Pancreas (tissue), 10 donors: ENCODE measurements around the gene KLHDC7A. TPM values are rescaled to one million over a fixed set of nuclear protein-coding genes. Genes with fewer than 3 reads are reported as not detected.
A peak's percentile ranks its signal among the peaks of the same experiment; 100 is the strongest.

ENCODE experiments used
- ATAC-seq, 4 donors: fragments of 200-7000 bp; cut with Tn5 transposase; one replicate each; pipeline versions ENCODE4 v1.8.0 to v1.9.1; 2020; ENCODE audit warnings: mild to moderate bottlenecking in 4 of 4, moderate library complexity in 4 of 4
- DNase-seq, 6 donors: peaks; one replicate each; pipeline ENCODE4 v3.0.0-alpha.2; 2020
- FAIRE-seq: peaks from 2 replicates; lab custom pipeline; 2012; peaks lifted over from hg19 to GRCh38; lab: Jason Lieb, UNC
- H3K27ac ChIP-seq, 4 donors: fragments of 200-600 bp; sonication (generic); 1 replicate in 3 of 4; 2 replicates in 1 of 4; pipeline versions ENCODE4 v1.5.0 to v1.8.0; 2020
- H3K27me3 ChIP-seq, 4 donors: fragments of 200-600 bp; one replicate each; pipeline ENCODE4 v1.8.0; 2021
- H3K36me3 ChIP-seq, 3 donors: fragments of 200-600 bp; sonication (generic) in 1 of 3; one replicate each; pipeline versions ENCODE4 v1.5.0 to v1.8.0; 2020 to 2021
- H3K4me1 ChIP-seq, 3 donors: fragments of 200-600 bp; one replicate each; pipeline ENCODE4 v1.8.0; 2021
- H3K4me3 ChIP-seq, 4 donors: fragments of 200-600 bp; sonication (generic) in 2 of 4; one replicate each; pipeline versions ENCODE4 v1.5.0 to v1.8.0; 2020 to 2021
- H3K9me3 ChIP-seq, 4 donors: fragments of 200-600 bp; one replicate each; pipeline ENCODE4 v1.8.0; 2021
- CTCF ChIP-seq, 4 donors: fragments of 200-600 bp; sonication (generic) in 3 of 4; IDR thresholded peaks; one replicate each; pipeline versions ENCODE4 v1.5.0 to v1.8.0; 2021; ENCODE audit warnings: antibody characterized with exemption in 4 of 4
- WGBS, 2 donors: extraction: QIAGEN DNeasy Blood & Tissue Kit; methylation state at CpG; one replicate each; pipeline ENCODE4 v1.1.7; 2013; 5-methylcytosine and 5-hydroxymethylcytosine counted together
- intact Hi-C, 3 donors: fragments of 100-400 bp; cut with DNase I; formaldehyde crosslinking; loops; one replicate each; pipeline versions ENCODE4 v1.11.1 to v1.14.2; 2022
- polyA plus RNA-seq, 2 donors: library from polyadenylated mRNA; stranded (reverse); fragments of 200-250 nt; gene quantifications; one replicate each; pipeline ENCODE4 v1.2.3, GENCODE V29; 2013
- total RNA-seq, 6 donors: library from RNA; stranded (reverse); fragmentation: NEBNext Ultra II Directional in 4 of 6; extraction: Animal tissue kit (Norgen Biotek cat#: 25700) in 4 of 6; gene quantifications; one replicate each; pipeline versions ENCODE4 v1.2.1 to v1.2.4, GENCODE V29; 2021 to 2023
- donor health status: healthy with polysubstance abuse.
- donor health status: DM: no; HTN: no; CAD: no; lungs with moderate emphysema.
- donor health status: DM: no; HTN: no; CAD: no.
- donor health status: control.
- donor health status: control.
- donor health status: Bipolar disorder and iron deficiency.
- donor health status: DM: yes; HTN: yes; CAD: no.
- donor health status: DM: no; HTN: no; CAD: no.
- donor health status: DM: no; HTN: no; CAD: no.
- donor health status: DM: yes; HTN: yes; CAD: no.

Gene KLHDC7A
- total and polyA plus RNA-seq, 8 donors, result 1.9 to 3.7 (median 3.1) TPM

- no peak for TF ChIP-seq CTCF (IDR thresholded peaks at IDR 0.05)
- Histone ChIP-seq H3K9me3 (no peaks in the 10 kb centered on the region), H3K4me1 (peaks cover 0 to 3% (median 2%) of the 10 kb centered on the region in 3 donors), H3K27ac (no peak overlapping the region), H3K4me3 (no peak overlapping the region), H3K36me3 (no peaks in the 10 kb centered on the region), H3K27me3 (no peaks in the 10 kb centered on the region)
- FAIRE-seq, result no peak
- 69% methylated on average over 6 of the region's 6 CpGs for WGBS, 2 donors
- no peak for DNase-seq
- ATAC-seq, result no peak
- intact Hi-C loops, result no loop called here
These were observed 50.1 kb downstream of the KLHDC7A start for GRCh38 chr1:18530587-18531502.

GRCh38 chr1:18531503-18531845 is 50.7 kb downstream of the KLHDC7A start:
- WGBS, 2 donors, result 56 to 58% methylated on average over 3 of the region's 3 CpGs
- H3K4me3 ChIP-seq, result no peak overlapping the region
- DNase-seq, result peak in 1 of 6 donors; percentile 31
- peaks cover 0 to 7% (median 5%) of the 10 kb centered on the region in 3 donors for H3K4me1 ChIP-seq
- no peaks in the 10 kb centered on the region for H3K9me3 ChIP-seq
- FAIRE-seq, result no peak
- TF ChIP-seq CTCF (IDR thresholded peaks at IDR 0.05), result no peak
- no peak for ATAC-seq
- H3K36me3 ChIP-seq, result no peaks in the 10 kb centered on the region
- H3K27ac ChIP-seq, result no peak overlapping the region
- no peaks in the 10 kb centered on the region for H3K27me3 ChIP-seq
- intact Hi-C loops, result no loop called here

- no peaks in the 10 kb centered on the region for H3K27me3 ChIP-seq
- no peak overlapping the region for H3K27ac ChIP-seq
- H3K9me3 ChIP-seq, result no peaks in the 10 kb centered on the region
- H3K4me3 ChIP-seq, result no peak overlapping the region
- intact Hi-C loops, result no loop called here
- whole genome bisulfite sequencing, 2 donors, result 87 to 90% methylated on average over 8 of the region's 8 CpGs
- no peak for TF ChIP-seq CTCF (IDR thresholded peaks at IDR 0.05)
- DNase-seq (peak in 1 of 6 donors; percentile 25), FAIRE-seq (no peak), ATAC-seq (no peak)
- peaks cover 0 to 7% (median 5%) of the 10 kb centered on the region in 3 donors for H3K4me1 ChIP-seq
- H3K36me3 ChIP-seq, result no peaks in the 10 kb centered on the region
These were observed 51.9 kb downstream of the KLHDC7A start for GRCh38 chr1:18532390-18533170.

- intact Hi-C loops, result no loop called here
- no peaks in the 10 kb centered on the region for H3K36me3 ChIP-seq
- no peak for DNase-seq
- no peak for ATAC-seq
- H3K4me1 ChIP-seq, result peaks cover 0 to 7% (median 5%) of the 10 kb centered on the region in 3 donors
- FAIRE-seq, result no peak
- WGBS, 2 donors, result 72 to 75% methylated on average over 3 of the region's 3 CpGs
- H3K27me3 ChIP-seq, result no peaks in the 10 kb centered on the region
- no peak for TF ChIP-seq CTCF (IDR thresholded peaks at IDR 0.05)
- H3K27ac ChIP-seq, result no peak overlapping the region
- no peak overlapping the region for H3K4me3 ChIP-seq
- no peaks in the 10 kb centered on the region for H3K9me3 ChIP-seq
These were observed 52.5 kb downstream of the KLHDC7A start for GRCh38 chr1:18533259-18533658.
